Adrenal gland (tissue), 12 donors: ENCODE data around the gene DYNLT2. TPM values are rescaled to one million over a fixed set of nuclear protein-coding genes. Genes with fewer than 3 reads are reported as not detected.
A peak's percentile ranks its signal among the peaks of the same experiment; 100 is the strongest.

Experiments used
- DNase-seq, 7 donors: peaks; one replicate each; pipeline ENCODE4 v3.0.0-alpha.2; 2019 to 2020
- H3K27ac ChIP-seq, 5 donors: fragments of 200-600 bp; sonication (generic) in 4 of 5; 1 replicate in 3 of 5; 2 replicates in 2 of 5; pipeline versions ENCODE4 v1.5.1 to v1.8.0; 2016 to 2020; ENCODE audit warnings: mild to moderate bottlenecking in 1 of 5
- H3K27me3 ChIP-seq: fragments of 200-600 bp; 2 replicates; pipeline ENCODE4 v1.8.0; 2021
- H3K36me3 ChIP-seq, 2 donors: fragments of 200-600 bp; replicated peaks in 1 of 2; 1 replicate in 1 of 2; 2 replicates in 1 of 2; pipeline versions ENCODE4 v1.5.1 to v1.8.0; 2018 to 2022
- H3K4me1 ChIP-seq, 2 donors: fragments of 200-600 bp; replicated peaks in 1 of 2; 1 replicate in 1 of 2; 2 replicates in 1 of 2; pipeline versions ENCODE4 v1.5.1 to v1.8.0; 2018 to 2021
- H3K4me3 ChIP-seq, 4 donors: fragments of 200-600 bp; sonication (generic) in 3 of 4; one replicate each; pipeline ENCODE4 v1.5.1; 2016 to 2018
- H3K9me3 ChIP-seq, 3 donors: fragments of 200-600 bp; sonication (generic) in 1 of 3; replicated peaks in 1 of 3; 1 replicate in 2 of 3; 2 replicates in 1 of 3; pipeline versions ENCODE4 v1.5.1 to v1.8.0; 2016 to 2021
- CTCF ChIP-seq, 6 experiments: fragments of 450-650 bp in 4 of 6; fragments of 200-600 bp in 2 of 6; sonication (generic) in 1 of 6; IDR thresholded peaks; 1 replicate in 5 of 6; 2 replicates in 1 of 6; pipeline versions ENCODE4 v1.5.1 to v1.8.0; 2016 to 2021; ENCODE audit warnings: antibody characterized with exemption in 6 of 6, mild to moderate bottlenecking in 2 of 6, moderate library complexity in 1 of 6
- POLR2A ChIP-seq, 2 donors: fragments of 450-650 bp; IDR thresholded peaks; one replicate each; pipeline ENCODE4 v1.6.1; 2017; ENCODE audit warnings: antibody characterized with exemption in 2 of 2, mild to moderate bottlenecking in 2 of 2, moderate library complexity in 1 of 2
- WGBS, 4 donors: extraction: QIAGEN DNeasy Blood & Tissue Kit in 2 of 4; methylation state at CpG; one replicate each; pipeline versions ENCODE4 v1.1.5 to v1.1.7; 2013 to 2017; 5-methylcytosine and 5-hydroxymethylcytosine counted together
- intact Hi-C, 2 donors: fragments of 100-400 bp; cut with DNase I; formaldehyde crosslinking; loops; one replicate each; pipeline versions ENCODE4 v1.14.1 to v1.15.0; 2022 to 2023
- polyA plus RNA-seq, 3 donors: library from polyadenylated mRNA; stranded (reverse); fragments of 200-250 nt in 2 of 3; fragments of 350-450 nt in 1 of 3; fragmentation: Illumina TruSeq in 1 of 3; extraction: RNeasy Lipid Tissue Mini Kit (QIAGEN cat#74804) in 1 of 3; gene quantifications; one replicate each; pipeline ENCODE4 v1.2.3, GENCODE V29; 2013 to 2014
- total RNA-seq, 9 donors: library from RNA; depleted of rRNA in 4 of 9; stranded (reverse); fragments of >200 nt in 4 of 9; fragments of 120-200 nt in 1 of 9; fragmentation: NEBNext Ultra II Directional in 1 of 9; extraction: Animal tissue kit (Norgen Biotek cat#: 25700) in 1 of 9; gene quantifications; one replicate each; pipeline versions ENCODE4 v1.1.0 to v1.2.4, GENCODE V29; 2013 to 2023
- donor health status: healthy with polysubstance abuse.
- donor health status: Bipolar disorder and iron deficiency.
- donor health status: DM: yes; HTN: yes; CAD: no.
- donor health status: DM: no; HTN: no; CAD: no.
- donor health status: DM: no; HTN: no; CAD: no.
- donor health status: DM: yes; HTN: yes; CAD: no.

Gene DYNLT2
- total and polyA plus RNA-seq, 12 donors: 0.14 to 4.6 (median 1.7) TPM

- H3K36me3 ChIP-seq: peaks cover 0 to 62% of the 10 kb centered on the region in 2 donors
- intact Hi-C loops: no loop called here
- WGBS, 4 donors: 77 to 84% (median 82%) methylated on average over 8 to 10 of the region's 10 CpGs
- DNase-seq: no peak
- no peak overlapping the region for H3K27ac ChIP-seq
- no peaks in the 10 kb centered on the region for H3K4me1 ChIP-seq
- H3K27me3 ChIP-seq: no peaks in the 10 kb centered on the region
- TF ChIP-seq CTCF (IDR thresholded peaks at IDR 0.05): no peak
- no peaks in the 10 kb centered on the region for H3K9me3 ChIP-seq
- H3K4me3 ChIP-seq: no peak overlapping the region
These were observed 11.9 kb upstream of the DYNLT2 start for GRCh38 chr6:169763308-169763707.

- no peak for DNase-seq
- intact Hi-C loops: no loop called here
- Histone ChIP-seq H3K36me3 (peaks cover 0 to 35% of the 10 kb centered on the region in 2 donors), H3K9me3 (no peaks in the 10 kb centered on the region), H3K4me1 (peaks cover 11 to 19% of the 10 kb centered on the region in 2 donors), H3K27me3 (no peaks in the 10 kb centered on the region), H3K4me3 (no peak overlapping the region), H3K27ac (no peak overlapping the region)
- TF ChIP-seq POLR2A (IDR thresholded peaks at IDR 0.05) (no peak), CTCF (IDR thresholded peaks at IDR 0.05) (no peak)
- 90 to 95% (median 92%) methylated on average over 6 of the region's 6 CpGs for WGBS, 4 donors
These were observed 3.8 kb upstream of the DYNLT2 start for GRCh38 chr6:169755162-169755561.

GRCh38 chr6:169752074-169752623 is 777 bp upstream of the DYNLT2 start:
- DNase-seq: peak in 1 of 7 donors; percentile 7
- peaks cover 11 to 25% of the 10 kb centered on the region in 2 donors for H3K4me1 ChIP-seq
- intact Hi-C loops: no loop called here
- H3K36me3 ChIP-seq: peaks cover 0 to 6% of the 10 kb centered on the region in 2 donors
- H3K9me3 ChIP-seq: no peaks in the 10 kb centered on the region
- no peaks in the 10 kb centered on the region for H3K27me3 ChIP-seq
- TF ChIP-seq CTCF (IDR thresholded peaks at IDR 0.05): no peak
- TF ChIP-seq POLR2A (IDR thresholded peaks at IDR 0.05): no peak
- H3K4me3 ChIP-seq: peak overlapping the region; percentile 58 to 86 (median 82)
- WGBS, 4 donors: 7 to 19% (median 10%) methylated on average over 7 to 19 of the region's 19 CpGs
- H3K27ac ChIP-seq: peak overlapping the region; percentile 79 to 98 (median 97)

GRCh38 chr6:169746556-169746955 is 4.8 kb downstream of the DYNLT2 start:
- WGBS, 4 donors: 91 to 100% (median 96%) methylated on average over 1 of the region's 1 CpG
- intact Hi-C loops: no loop called here
- Histone ChIP-seq H3K9me3 (no peaks in the 10 kb centered on the region), H3K4me3 (no peak overlapping the region), H3K27ac (no peak overlapping the region), H3K4me1 (peaks cover 5 to 15% of the 10 kb centered on the region in 2 donors), H3K27me3 (no peaks in the 10 kb centered on the region), H3K36me3 (no peaks in the 10 kb centered on the region)
- no peak for TF ChIP-seq POLR2A (IDR thresholded peaks at IDR 0.05)
- no peak for DNase-seq

- intact Hi-C loops: no loop called here
- no peak overlapping the region for H3K4me3 ChIP-seq
- TF ChIP-seq POLR2A (IDR thresholded peaks at IDR 0.05) (no peak), CTCF (IDR thresholded peaks at IDR 0.05) (no peak)
- WGBS, 4 donors: 84 to 87% (median 85%) methylated on average over 3 of the region's 3 CpGs
- DNase-seq: no peak
- H3K27me3 ChIP-seq: no peaks in the 10 kb centered on the region
- no peaks in the 10 kb centered on the region for H3K9me3 ChIP-seq
- H3K4me1 ChIP-seq: peaks cover under 1 to 9% of the 10 kb centered on the region in 2 donors
- H3K27ac ChIP-seq: no peak overlapping the region
- H3K36me3 ChIP-seq: no peaks in the 10 kb centered on the region
These were observed 6.0 kb downstream of the DYNLT2 start for GRCh38 chr6:169745405-169745804.
